HEK293 (cell line): Measurements from ENCODE around the gene TIAL1.

Experiments used
- CTCF ChIA-PET: fragments of 350-600 bp; formaldehyde crosslinking; extraction: SDS; loops from one replicate; lab custom pipeline; 2021; ENCODE audit warnings: antibody characterized with exemption; lab: Yijun Ruan, JAX
- POLR2A ChIA-PET: fragments of 300-600 bp; formaldehyde crosslinking; extraction: SDS; loops from one replicate; lab custom pipeline; 2020; ENCODE audit warnings: antibody characterized with exemption, inconsistent platforms; lab: Yijun Ruan, JAX
- H3K27ac ChIP-seq: fragments of 200-500 bp; sonication (Bioruptor generic); 2 replicates; pipeline ENCODE4 v1.5.1; 2014; ENCODE audit warnings: low read depth, low read length, control low read depth, inconsistent platforms; ENCODE audit errors: extremely low read depth
- H3K36me3 ChIP-seq, 2 experiments: fragments of 200-500 bp in 1 of 2; sonication (Bioruptor generic) in 1 of 2; 1 replicate in 1 of 2; 2 replicates in 1 of 2; pipeline ENCODE4 v1.5.1; 2014 to 2017; ENCODE audit warnings: inconsistent platforms in 2 of 2, low read length in 2 of 2; ENCODE audit not compliant: control insufficient read depth in 2 of 2, insufficient read depth in 1 of 2
- H3K4me1 ChIP-seq: fragments of 200-500 bp; sonication (Bioruptor generic); 2 replicates; pipeline ENCODE4 v1.5.1; 2014; ENCODE audit warnings: mild to moderate bottlenecking, low read length, inconsistent platforms; ENCODE audit not compliant: control insufficient read depth, insufficient read depth
- H3K4me3 ChIP-seq: 2 replicates; pipeline ENCODE4 v1.5.1; 2011; ENCODE audit warnings: low read depth, mild to moderate bottlenecking, control low read depth, low read length, moderate library complexity
- H3K9me3 ChIP-seq: fragments of 200-500 bp; sonication (Bioruptor generic); 2 replicates; pipeline ENCODE4 v1.5.1; 2014; ENCODE audit warnings: low read depth, low read length, inconsistent platforms; ENCODE audit not compliant: control insufficient read depth, insufficient read depth
- EGR2 ChIP-seq: fragments of 450-650 bp; formaldehyde crosslinking; IDR thresholded peaks from 2 replicates; pipeline ENCODE4 v1.5.1; 2016; ENCODE audit warnings: low read depth, missing biosample characterization, missing genetic modification characterization
- GLI2 ChIP-seq: fragments of 450-650 bp; formaldehyde crosslinking; IDR thresholded peaks from 2 replicates; pipeline ENCODE4; 2017; ENCODE audit warnings: missing biosample characterization, missing genetic modification characterization, low read depth, borderline replicate concordance
- GLIS1 ChIP-seq: fragments of 450-650 bp; formaldehyde crosslinking; IDR thresholded peaks from 2 replicates; pipeline ENCODE4 v1.5.1; 2016; ENCODE audit warnings: missing biosample characterization, missing genetic modification characterization
- SALL2 ChIP-seq: fragments of 450-650 bp; formaldehyde crosslinking; IDR thresholded peaks from 2 replicates; pipeline ENCODE4 v1.5.0; 2017; ENCODE audit warnings: missing biosample characterization, mild to moderate bottlenecking, missing genetic modification characterization, borderline replicate concordance
- SP7 ChIP-seq: fragments of 450-650 bp; formaldehyde crosslinking; IDR thresholded peaks from 2 replicates; pipeline ENCODE4 v1.5.1; 2016; ENCODE audit warnings: missing biosample characterization, missing genetic modification characterization
- YY1 ChIP-seq: fragments of 450-650 bp; formaldehyde crosslinking; IDR thresholded peaks from 2 replicates; pipeline ENCODE4 v1.5.1; 2018; ENCODE audit warnings: missing biosample characterization, missing genetic modification characterization
- ZFHX2 ChIP-seq: fragments of 450-650 bp; formaldehyde crosslinking; conservative IDR thresholded peaks from 2 replicates; pipeline ENCODE4 v1.5.1; 2016; ENCODE audit warnings: missing biosample characterization, missing genetic modification characterization
- ZFP69B ChIP-seq: fragments of 450-650 bp; formaldehyde crosslinking; IDR thresholded peaks from 2 replicates; pipeline ENCODE4 v1.5.1; 2016; ENCODE audit warnings: missing biosample characterization, missing genetic modification characterization
- ZNF10 ChIP-seq: fragments of 450-650 bp; formaldehyde crosslinking; IDR thresholded peaks from 2 replicates; pipeline ENCODE4 v1.5.1; 2017; ENCODE audit warnings: missing biosample characterization, missing genetic modification characterization
- ZNF114 ChIP-seq: fragments of 450-650 bp; formaldehyde crosslinking; IDR thresholded peaks from 2 replicates; pipeline ENCODE4 v1.5.0; 2017; ENCODE audit warnings: missing biosample characterization, missing genetic modification characterization
- ZNF138 ChIP-seq: fragments of 450-650 bp; formaldehyde crosslinking; IDR thresholded peaks from 2 replicates; pipeline ENCODE4 v1.5.1; 2016; ENCODE audit warnings: missing biosample characterization, missing genetic modification characterization, borderline replicate concordance
- ZNF140 ChIP-seq: fragments of 450-650 bp; formaldehyde crosslinking; IDR thresholded peaks from 2 replicates; pipeline ENCODE4 v1.5.1; 2016; ENCODE audit warnings: missing biosample characterization, missing genetic modification characterization
- ZNF202 ChIP-seq: fragments of 450-650 bp; formaldehyde crosslinking; IDR thresholded peaks from 2 replicates; pipeline ENCODE4 v1.5.1; 2016; ENCODE audit warnings: missing biosample characterization, missing genetic modification characterization, borderline replicate concordance
- ZNF266 ChIP-seq: fragments of 450-650 bp; formaldehyde crosslinking; IDR thresholded peaks from 2 replicates; pipeline ENCODE4 v1.5.1; 2016; ENCODE audit warnings: missing biosample characterization, missing genetic modification characterization, low read depth
- ZNF335 ChIP-seq: fragments of 450-650 bp; formaldehyde crosslinking; conservative IDR thresholded peaks from 2 replicates; pipeline ENCODE4 v1.5.1; 2016; ENCODE audit warnings: missing biosample characterization, missing genetic modification characterization
- ZNF341 ChIP-seq: fragments of 450-650 bp; formaldehyde crosslinking; IDR thresholded peaks from 2 replicates; pipeline ENCODE4; 2016; ENCODE audit warnings: low read depth, missing biosample characterization, missing genetic modification characterization
- ZNF354C ChIP-seq: fragments of 450-650 bp; formaldehyde crosslinking; IDR thresholded peaks from 2 replicates; pipeline ENCODE4 v1.5.1; 2016; ENCODE audit warnings: missing biosample characterization, missing genetic modification characterization, low read depth, borderline replicate concordance
- ZNF530 ChIP-seq: fragments of 450-650 bp; formaldehyde crosslinking; IDR thresholded peaks from 2 replicates; pipeline ENCODE4 v1.5.1; 2016; ENCODE audit warnings: low read depth, missing biosample characterization, missing genetic modification characterization
- ZNF544 ChIP-seq: fragments of 450-650 bp; formaldehyde crosslinking; IDR thresholded peaks from 2 replicates; pipeline ENCODE4 v1.5.0; 2017; ENCODE audit warnings: missing biosample characterization, missing genetic modification characterization
- ZNF558 ChIP-seq: fragments of 450-650 bp; formaldehyde crosslinking; IDR thresholded peaks from 2 replicates; pipeline ENCODE4 v1.5.1; 2016; ENCODE audit warnings: missing biosample characterization, missing genetic modification characterization
- ZNF561 ChIP-seq: fragments of 450-650 bp; IDR thresholded peaks from 2 replicates; pipeline ENCODE4 v1.5.1; 2018; ENCODE audit warnings: missing biosample characterization, missing genetic modification characterization, borderline replicate concordance
- ZNF571 ChIP-seq: fragments of 450-650 bp; formaldehyde crosslinking; IDR thresholded peaks from 2 replicates; pipeline ENCODE4 v1.5.0; 2017; ENCODE audit warnings: missing biosample characterization, missing genetic modification characterization
- ZNF610 ChIP-seq: fragments of 450-650 bp; formaldehyde crosslinking; IDR thresholded peaks from 2 replicates; pipeline ENCODE4 v1.5.1; 2016; ENCODE audit warnings: missing biosample characterization, missing genetic modification characterization, borderline replicate concordance
- TF ChIP-seq, protein P1 (sequence below): fragments of 450-650 bp; formaldehyde crosslinking; IDR thresholded peaks from 2 replicates; pipeline ENCODE4 v1.5.1; 2016; ENCODE audit warnings: missing biosample characterization, missing genetic modification characterization, low read depth
- TF ChIP-seq, protein P2 (sequence below): fragments of 450-650 bp; formaldehyde crosslinking; IDR thresholded peaks from 2 replicates; pipeline ENCODE4 v1.5.1; 2016; ENCODE audit warnings: missing biosample characterization, missing genetic modification characterization
- TF ChIP-seq, protein P3 (sequence below): fragments of 450-650 bp; formaldehyde crosslinking; IDR thresholded peaks from 2 replicates; pipeline ENCODE4 v1.5.1; 2016; ENCODE audit warnings: missing biosample characterization, missing genetic modification characterization

Gene TIAL1, protein sequence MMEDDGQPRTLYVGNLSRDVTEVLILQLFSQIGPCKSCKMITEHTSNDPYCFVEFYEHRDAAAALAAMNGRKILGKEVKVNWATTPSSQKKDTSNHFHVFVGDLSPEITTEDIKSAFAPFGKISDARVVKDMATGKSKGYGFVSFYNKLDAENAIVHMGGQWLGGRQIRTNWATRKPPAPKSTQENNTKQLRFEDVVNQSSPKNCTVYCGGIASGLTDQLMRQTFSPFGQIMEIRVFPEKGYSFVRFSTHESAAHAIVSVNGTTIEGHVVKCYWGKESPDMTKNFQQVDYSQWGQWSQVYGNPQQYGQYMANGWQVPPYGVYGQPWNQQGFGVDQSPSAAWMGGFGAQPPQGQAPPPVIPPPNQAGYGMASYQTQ

DNA sequence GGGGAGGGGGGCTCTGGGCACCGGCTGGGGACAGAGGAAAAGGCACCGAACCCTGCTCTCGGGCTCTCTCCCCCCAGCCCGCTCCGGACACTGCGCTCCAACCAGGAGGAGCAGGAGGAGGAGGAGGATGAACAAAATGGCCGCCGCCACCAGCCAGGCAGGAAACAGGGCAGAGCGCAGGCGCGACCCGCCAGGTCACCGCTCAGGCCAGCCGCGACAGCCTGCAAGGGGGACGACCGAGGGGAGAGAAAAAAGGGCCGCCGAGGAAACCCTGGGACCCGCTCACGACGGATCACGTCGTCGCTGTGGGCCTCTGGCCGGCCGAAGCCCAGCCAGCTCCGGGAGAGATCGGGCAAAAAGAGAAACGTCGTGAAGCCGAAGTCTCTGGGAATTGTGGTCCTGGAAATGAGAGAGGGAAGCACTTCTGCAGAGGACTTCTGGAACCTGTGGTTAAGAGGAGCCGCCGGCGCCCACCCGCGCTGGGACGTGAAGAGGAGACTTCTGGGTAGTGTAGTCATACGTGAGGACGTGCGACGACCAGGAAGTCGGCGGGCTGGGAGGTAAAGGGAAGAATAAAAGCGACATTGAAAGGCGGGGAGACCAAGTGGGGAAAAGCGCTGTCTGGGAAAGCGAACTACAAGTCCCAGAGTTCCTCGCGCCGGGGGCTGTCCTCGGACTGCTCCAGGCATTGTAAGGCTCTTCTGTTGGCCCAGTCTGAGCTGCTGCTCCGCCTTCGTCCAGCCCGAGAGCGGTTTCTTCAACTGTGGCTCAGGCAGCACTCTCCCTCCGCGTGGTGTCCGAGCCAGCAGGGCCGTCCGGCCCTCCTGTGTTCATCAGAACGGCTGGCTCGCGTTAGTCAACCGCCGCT is at the start of gene TIAL1:
TSS of gene TIAL1 (minus strand) at position 428 of the 868 bp plus-strand sequence. CDS start 499 bp downstream, outside the sequence.
- Histone ChIP-seq H3K27ac (peak within 1 kb of the TSS; percentile 98), H3K36me3 (peaks cover 4 to 14% of the 10 kb centered on the region in 2 experiments; a peak in 2 of 3 replicates), H3K4me1 (peaks cover 18% of the 10 kb centered on the region), H3K9me3 (no peaks in the 10 kb centered on the region), H3K4me3 (peak within 1 kb of the TSS; percentile 81)
- ChIA-PET CTCF (interaction anchor here (0.6 to 2.0 kb wide), 3 partner anchors 12 to 345 kb away, joined by 3 to 8 read pairs (median 4); no protein-coding TSS in a partner anchor), POLR2A (interaction anchor here (0.6 to 1.9 kb wide), 16 partner anchors 9 to 390 kb away, joined by 3 to 9 read pairs (median 4); partner anchors contain the start of genes BAG3, GRK5, MCMBP and RGS10)
- TF ChIP-seq ZNF610 (tag by site-specific recombination) (peak; percentile 82), GLIS1 (peak; percentile 89), SALL2 (no peak), ZNF138 (tag by site-specific recombination) (no peak), ZNF140 (tag by site-specific recombination) (no peak), ZNF558 (tag by site-specific recombination) (0 out of 2 replicates have a peak, but pooled peaks have one; percentile 11), YY1 (tag by site-specific recombination) (peak; percentile 86), ZNF530 (tag by site-specific recombination) (no peak), ZNF266 (tag by site-specific recombination) (no peak), ZNF544 (tag by site-specific recombination) (no peak), GLI2 (tag by site-specific recombination) (no peak), ZNF341 (tag by site-specific recombination) (peak; percentile 100), ZNF335 (tag by site-specific recombination) (peak; percentile 94), EGR2 (tag by site-specific recombination) (peak; percentile 54), ZNF561 (tag by site-specific recombination) (peak; percentile 94), SP7 (tag by site-specific recombination) (peak; percentile 82), ZNF202 (tag by site-specific recombination) (no peak), ZNF571 (tag by site-specific recombination) (no peak), ZFHX2 (tag by site-specific recombination) (peak; percentile 67), ZFP69B (tag by site-specific recombination) (peak; percentile 64; the same call in 1 of the 2 replicates), ZNF10 (tag by site-specific recombination) (peak; percentile 60; the same call in 1 of the 2 replicates), ZNF114 (tag by site-specific recombination) (no peak), ZNF354C (no peak)
- TF ChIP-seq, protein P1, sequence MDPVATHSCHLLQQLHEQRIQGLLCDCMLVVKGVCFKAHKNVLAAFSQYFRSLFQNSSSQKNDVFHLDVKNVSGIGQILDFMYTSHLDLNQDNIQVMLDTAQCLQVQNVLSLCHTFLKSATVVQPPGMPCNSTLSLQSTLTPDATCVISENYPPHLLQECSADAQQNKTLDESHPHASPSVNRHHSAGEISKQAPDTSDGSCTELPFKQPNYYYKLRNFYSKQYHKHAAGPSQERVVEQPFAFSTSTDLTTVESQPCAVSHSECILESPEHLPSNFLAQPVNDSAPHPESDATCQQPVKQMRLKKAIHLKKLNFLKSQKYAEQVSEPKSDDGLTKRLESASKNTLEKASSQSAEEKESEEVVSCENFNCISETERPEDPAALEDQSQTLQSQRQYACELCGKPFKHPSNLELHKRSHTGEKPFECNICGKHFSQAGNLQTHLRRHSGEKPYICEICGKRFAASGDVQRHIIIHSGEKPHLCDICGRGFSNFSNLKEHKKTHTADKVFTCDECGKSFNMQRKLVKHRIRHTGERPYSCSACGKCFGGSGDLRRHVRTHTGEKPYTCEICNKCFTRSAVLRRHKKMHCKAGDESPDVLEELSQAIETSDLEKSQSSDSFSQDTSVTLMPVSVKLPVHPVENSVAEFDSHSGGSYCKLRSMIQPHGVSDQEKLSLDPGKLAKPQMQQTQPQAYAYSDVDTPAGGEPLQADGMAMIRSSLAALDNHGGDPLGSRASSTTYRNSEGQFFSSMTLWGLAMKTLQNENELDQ (tag by site-specific recombination) = no peak
- TF ChIP-seq, protein P2, sequence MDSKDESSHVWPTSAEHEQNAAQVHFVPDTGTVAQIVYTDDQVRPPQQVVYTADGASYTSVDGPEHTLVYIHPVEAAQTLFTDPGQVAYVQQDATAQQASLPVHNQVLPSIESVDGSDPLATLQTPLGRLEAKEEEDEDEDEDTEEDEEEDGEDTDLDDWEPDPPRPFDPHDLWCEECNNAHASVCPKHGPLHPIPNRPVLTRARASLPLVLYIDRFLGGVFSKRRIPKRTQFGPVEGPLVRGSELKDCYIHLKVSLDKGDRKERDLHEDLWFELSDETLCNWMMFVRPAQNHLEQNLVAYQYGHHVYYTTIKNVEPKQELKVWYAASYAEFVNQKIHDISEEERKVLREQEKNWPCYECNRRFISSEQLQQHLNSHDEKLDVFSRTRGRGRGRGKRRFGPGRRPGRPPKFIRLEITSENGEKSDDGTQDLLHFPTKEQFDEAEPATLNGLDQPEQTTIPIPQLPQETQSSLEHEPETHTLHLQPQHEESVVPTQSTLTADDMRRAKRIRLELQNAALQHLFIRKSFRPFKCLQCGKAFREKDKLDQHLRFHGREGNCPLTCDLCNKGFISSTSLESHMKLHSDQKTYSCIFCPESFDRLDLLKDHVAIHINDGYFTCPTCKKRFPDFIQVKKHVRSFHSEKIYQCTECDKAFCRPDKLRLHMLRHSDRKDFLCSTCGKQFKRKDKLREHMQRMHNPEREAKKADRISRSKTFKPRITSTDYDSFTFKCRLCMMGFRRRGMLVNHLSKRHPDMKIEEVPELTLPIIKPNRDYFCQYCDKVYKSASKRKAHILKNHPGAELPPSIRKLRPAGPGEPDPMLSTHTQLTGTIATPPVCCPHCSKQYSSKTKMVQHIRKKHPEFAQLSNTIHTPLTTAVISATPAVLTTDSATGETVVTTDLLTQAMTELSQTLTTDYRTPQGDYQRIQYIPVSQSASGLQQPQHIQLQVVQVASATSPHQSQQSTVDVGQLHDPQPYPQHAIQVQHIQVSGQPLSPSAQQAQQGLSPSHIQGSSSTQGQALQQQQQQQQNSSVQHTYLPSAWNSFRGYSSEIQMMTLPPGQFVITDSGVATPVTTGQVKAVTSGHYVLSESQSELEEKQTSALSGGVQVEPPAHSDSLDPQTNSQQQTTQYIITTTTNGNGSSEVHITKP (tag by site-specific recombination) = peak; percentile 96
- TF ChIP-seq, protein P3, sequence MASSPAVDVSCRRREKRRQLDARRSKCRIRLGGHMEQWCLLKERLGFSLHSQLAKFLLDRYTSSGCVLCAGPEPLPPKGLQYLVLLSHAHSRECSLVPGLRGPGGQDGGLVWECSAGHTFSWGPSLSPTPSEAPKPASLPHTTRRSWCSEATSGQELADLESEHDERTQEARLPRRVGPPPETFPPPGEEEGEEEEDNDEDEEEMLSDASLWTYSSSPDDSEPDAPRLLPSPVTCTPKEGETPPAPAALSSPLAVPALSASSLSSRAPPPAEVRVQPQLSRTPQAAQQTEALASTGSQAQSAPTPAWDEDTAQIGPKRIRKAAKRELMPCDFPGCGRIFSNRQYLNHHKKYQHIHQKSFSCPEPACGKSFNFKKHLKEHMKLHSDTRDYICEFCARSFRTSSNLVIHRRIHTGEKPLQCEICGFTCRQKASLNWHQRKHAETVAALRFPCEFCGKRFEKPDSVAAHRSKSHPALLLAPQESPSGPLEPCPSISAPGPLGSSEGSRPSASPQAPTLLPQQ = peak; percentile 75
